Measurements from ENCODE around the gene ST6GALNAC5. TPM values are rescaled to one million over a fixed set of nuclear protein-coding genes. Genes with fewer than 3 reads are reported as not detected.

Gene ST6GALNAC5
- total and polyA plus RNA-seq, 7 donors, result under 0.01 to 44.7 (median 5.6) TPM; not detected in 1

DNA sequence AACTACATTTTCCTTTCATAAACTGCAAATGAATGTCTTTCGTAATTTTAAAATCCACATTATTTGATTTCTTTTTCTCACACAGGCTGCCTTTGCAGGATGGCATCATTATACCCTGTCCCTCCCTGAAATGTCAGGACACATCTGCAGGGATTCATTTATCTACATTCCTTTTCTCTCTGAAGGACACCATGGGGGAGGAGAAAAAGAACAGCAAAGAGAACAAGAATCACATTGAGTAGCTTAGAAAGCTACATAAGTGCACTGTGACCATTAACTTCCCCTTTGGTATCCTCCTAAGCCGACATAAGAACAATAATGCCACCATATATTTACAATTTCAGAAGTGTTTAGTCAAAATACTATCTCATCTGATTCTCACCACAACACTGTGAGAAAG lies 222.5 kb downstream of the ST6GALNAC5 start:
- intact Hi-C loops (cut with DNase I), result no loop called here
- DNase-seq, result no peak
- TF ChIP-seq, protein P1, sequence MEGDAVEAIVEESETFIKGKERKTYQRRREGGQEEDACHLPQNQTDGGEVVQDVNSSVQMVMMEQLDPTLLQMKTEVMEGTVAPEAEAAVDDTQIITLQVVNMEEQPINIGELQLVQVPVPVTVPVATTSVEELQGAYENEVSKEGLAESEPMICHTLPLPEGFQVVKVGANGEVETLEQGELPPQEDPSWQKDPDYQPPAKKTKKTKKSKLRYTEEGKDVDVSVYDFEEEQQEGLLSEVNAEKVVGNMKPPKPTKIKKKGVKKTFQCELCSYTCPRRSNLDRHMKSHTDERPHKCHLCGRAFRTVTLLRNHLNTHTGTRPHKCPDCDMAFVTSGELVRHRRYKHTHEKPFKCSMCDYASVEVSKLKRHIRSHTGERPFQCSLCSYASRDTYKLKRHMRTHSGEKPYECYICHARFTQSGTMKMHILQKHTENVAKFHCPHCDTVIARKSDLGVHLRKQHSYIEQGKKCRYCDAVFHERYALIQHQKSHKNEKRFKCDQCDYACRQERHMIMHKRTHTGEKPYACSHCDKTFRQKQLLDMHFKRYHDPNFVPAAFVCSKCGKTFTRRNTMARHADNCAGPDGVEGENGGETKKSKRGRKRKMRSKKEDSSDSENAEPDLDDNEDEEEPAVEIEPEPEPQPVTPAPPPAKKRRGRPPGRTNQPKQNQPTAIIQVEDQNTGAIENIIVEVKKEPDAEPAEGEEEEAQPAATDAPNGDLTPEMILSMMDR (IDR thresholded peaks at IDR 0.05), result no peak
- WGBS, 2 donors, result 59 to 66% methylated on average over 2 of the region's 2 CpGs
- Histone ChIP-seq H3K9me3 (no peaks in the 10 kb centered on the region), H3K27ac (no peak overlapping the region), H3K4me1 (no peaks in the 10 kb centered on the region), H3K36me3 (no peaks in the 10 kb centered on the region), H3K27me3 (no peaks in the 10 kb centered on the region), H3K4me3 (no peak overlapping the region)

DNA sequence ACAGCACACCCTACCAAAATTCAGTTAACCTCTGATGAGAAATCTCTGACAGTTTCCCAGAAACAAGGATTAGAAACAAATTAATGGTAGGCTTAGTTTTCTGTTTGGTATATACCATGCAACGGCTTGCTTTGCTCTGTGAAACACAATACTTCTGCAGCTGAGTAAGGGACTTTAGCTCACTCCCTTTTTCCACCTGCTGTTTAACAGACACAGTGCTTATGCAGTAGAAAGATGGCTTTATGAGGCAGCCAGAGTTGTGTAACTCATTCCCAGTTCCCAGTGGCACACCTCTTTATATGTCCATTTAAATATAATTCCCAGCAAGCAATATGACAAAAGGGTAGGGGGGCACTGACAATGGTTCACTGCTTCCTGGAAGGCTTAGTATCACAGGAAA lies 228.0 kb downstream of the ST6GALNAC5 start:
- Histone ChIP-seq H3K27ac (no peak overlapping the region), H3K36me3 (no peaks in the 10 kb centered on the region), H3K9me3 (no peaks in the 10 kb centered on the region), H3K4me3 (no peak overlapping the region), H3K4me1 (no peaks in the 10 kb centered on the region), H3K27me3 (no peaks in the 10 kb centered on the region)
- 50 to 60% methylated on average over 1 of the region's 1 CpG for WGBS, 2 donors
- TF ChIP-seq EP300 (IDR thresholded peaks at IDR 0.05) (no peak), POLR2A (IDR thresholded peaks at IDR 0.05) (no peak), POLR2AphosphoS5 (IDR thresholded peaks at IDR 0.05) (no peak)
- TF ChIP-seq, protein P1 (IDR thresholded peaks at IDR 0.05), result no peak
- intact Hi-C loops (cut with DNase I), result no loop called here
- no peak for DNase-seq

DNA sequence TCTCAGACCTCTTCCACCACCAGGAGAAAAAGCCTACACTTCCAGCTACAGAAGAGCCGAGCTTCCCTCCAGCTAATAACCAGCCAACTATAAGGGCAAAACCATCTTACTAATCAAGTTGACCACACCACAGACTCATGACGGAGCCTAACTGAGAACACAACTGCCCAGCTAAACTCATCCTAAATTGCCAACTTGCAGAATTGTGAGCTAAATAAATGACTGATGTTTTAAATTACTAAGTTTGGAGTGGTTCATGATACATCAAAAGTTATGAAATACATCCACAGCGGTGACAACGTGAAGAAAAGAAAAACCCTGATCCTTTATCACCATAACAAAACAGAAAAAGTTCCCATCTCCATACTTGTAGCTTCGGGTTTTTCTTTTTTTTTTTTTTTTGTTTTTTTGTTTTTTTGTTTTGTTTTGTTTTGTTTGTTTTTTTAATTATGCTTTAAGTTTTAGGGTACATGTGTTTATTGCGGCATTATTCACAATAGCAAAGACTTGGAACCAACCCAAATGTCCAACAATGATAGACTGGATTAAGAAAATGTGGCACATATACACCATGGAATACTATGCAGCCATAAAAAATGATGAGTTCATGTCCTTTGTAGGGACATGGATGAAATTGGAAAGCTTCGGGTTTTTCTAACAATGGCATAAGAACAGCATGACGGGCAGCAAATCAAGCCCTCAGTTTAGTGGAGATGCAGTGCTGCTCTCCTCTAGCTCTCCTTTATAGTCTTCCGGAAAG lies 229.4 kb downstream of the ST6GALNAC5 start:
- intact Hi-C loops (cut with DNase I), result no loop called here

DNA sequence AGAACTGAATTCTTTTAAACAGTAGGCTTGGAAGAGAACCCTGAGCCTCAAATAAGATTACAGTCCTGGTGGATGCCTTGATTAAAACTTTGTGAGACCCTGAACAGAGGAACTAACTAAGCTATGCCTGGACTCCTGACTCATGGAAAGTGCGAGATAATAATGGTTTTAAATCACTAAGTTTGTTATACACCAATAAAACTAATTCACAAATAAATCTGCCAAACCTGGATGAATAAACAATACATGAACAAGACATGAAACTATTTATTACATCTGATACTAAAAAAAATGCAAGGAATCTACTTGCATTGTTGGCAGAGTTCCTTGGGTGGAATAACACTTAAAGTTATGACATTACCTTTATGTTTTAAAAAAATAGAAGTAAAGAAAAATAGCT lies 233.6 kb downstream of the ST6GALNAC5 start:
- Histone ChIP-seq H3K9me3 (no peaks in the 10 kb centered on the region), H3K36me3 (no peaks in the 10 kb centered on the region), H3K27me3 (no peaks in the 10 kb centered on the region), H3K4me1 (no peaks in the 10 kb centered on the region), H3K4me3 (no peak overlapping the region), H3K27ac (no peak overlapping the region)
- intact Hi-C loops (cut with DNase I), result no loop called here
- WGBS, 2 donors, result 78 to 88% methylated on average over 1 of the region's 1 CpG
- no peak for DNase-seq
- TF ChIP-seq POLR2AphosphoS5 (IDR thresholded peaks at IDR 0.05) (no peak), POLR2A (IDR thresholded peaks at IDR 0.05) (no peak), EP300 (IDR thresholded peaks at IDR 0.05) (no peak)
- TF ChIP-seq, protein P1 (IDR thresholded peaks at IDR 0.05), result no peak

More for the DNA sequence above, 229.4 kb downstream of the ST6GALNAC5 start:
- Histone ChIP-seq H3K4me3 (no peak overlapping the region), H3K36me3 (no peaks in the 10 kb centered on the region), H3K27me3 (no peaks in the 10 kb centered on the region), H3K9me3 (no peaks in the 10 kb centered on the region), H3K27ac (no peak overlapping the region), H3K4me1 (no peaks in the 10 kb centered on the region)
- 95 to 97% methylated on average over 9 of the region's 9 CpGs for WGBS, 2 donors
- DNase-seq, result no peak
- TF ChIP-seq EP300 (IDR thresholded peaks at IDR 0.05), result no peak
- TF ChIP-seq, protein P1 (IDR thresholded peaks at IDR 0.05), result no peak
- no peak for TF ChIP-seq POLR2AphosphoS5 (IDR thresholded peaks at IDR 0.05)
- no peak for TF ChIP-seq POLR2A (IDR thresholded peaks at IDR 0.05)

DNA sequence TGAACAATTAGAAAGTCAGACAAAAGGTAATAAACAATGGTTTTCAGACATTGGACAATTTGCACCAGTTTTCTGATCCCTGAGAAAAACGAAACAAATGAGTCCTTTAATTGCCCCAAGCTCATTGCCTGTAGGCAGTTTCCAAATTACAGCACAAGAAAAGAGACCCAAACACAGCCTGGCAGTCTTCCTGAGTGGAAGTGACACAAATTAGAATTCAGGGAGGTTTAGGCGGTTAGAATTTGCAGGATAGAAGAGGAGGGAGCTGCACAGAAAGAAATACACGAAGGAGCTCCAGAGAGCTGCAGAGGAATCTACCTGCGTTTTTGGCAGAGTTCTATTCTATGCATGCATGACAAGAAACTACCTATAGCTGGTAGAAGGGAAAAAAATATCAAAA lies 236.2 kb downstream of the ST6GALNAC5 start:
- no peaks in the 10 kb centered on the region for H3K27me3 ChIP-seq
- no peak for DNase-seq
- no peak for TF ChIP-seq POLR2A (IDR thresholded peaks at IDR 0.05)
- no peak for TF ChIP-seq POLR2AphosphoS5 (IDR thresholded peaks at IDR 0.05)
- no peak for TF ChIP-seq EP300 (IDR thresholded peaks at IDR 0.05)
- TF ChIP-seq, protein P1 (IDR thresholded peaks at IDR 0.05), result no peak
- intact Hi-C loops (cut with DNase I), result no loop called here
- H3K4me3 ChIP-seq, result no peak overlapping the region
- H3K4me1 ChIP-seq, result no peaks in the 10 kb centered on the region
- H3K9me3 ChIP-seq, result no peaks in the 10 kb centered on the region
- 87% methylated on average over 4 of the region's 4 CpGs for WGBS, 2 donors
- H3K27ac ChIP-seq, result no peak overlapping the region
- no peaks in the 10 kb centered on the region for H3K36me3 ChIP-seq

Data from sigmoid colon (tissue), 7 donors.